ENCODE data around the gene ZBTB12. TPM values are rescaled to one million over a fixed set of nuclear protein-coding genes. Genes with fewer than 3 reads are reported as not detected.

Gene ZBTB12
- total and polyA plus RNA-seq, 9 of the 15 experiments (the other 6 are each of a cell fraction or from before 2014, with no cell fraction given) = 0.03 to 12.4 (median 5.8) TPM; not detected in 1

DNA sequence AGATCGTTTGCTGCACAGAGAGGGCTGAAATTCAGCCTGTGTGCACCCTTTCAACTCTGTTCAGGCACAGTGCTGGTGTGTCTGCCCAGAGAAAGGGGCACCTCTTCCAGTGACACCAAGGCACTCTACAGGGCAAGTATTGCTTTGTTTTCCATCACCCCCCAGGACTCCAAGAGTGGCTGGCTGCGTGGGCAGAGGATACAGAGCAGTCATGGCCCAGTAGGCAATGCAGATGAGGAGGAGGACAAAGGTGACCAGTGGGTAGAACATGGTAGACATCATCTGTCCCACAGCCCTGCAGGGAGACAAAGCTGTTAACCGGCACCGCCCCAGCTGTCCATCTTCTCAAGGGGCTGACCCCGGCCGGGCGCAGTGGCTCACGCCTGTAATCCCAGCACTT lies 32.5 kb downstream of the ZBTB12 start:
- ChIA-PET CTCF (ENCODE audit: low intra/inter-chr PET ratio) (no interaction called here), POLR2A (interaction anchor here (0.6 kb wide), 1 partner anchor 17 kb away, joined by 3 read pairs; no protein-coding TSS in a partner anchor)
- DNase-seq (ENCODE audit: extremely low read depth in 1 of 4, low spot score in 3 of 4) (no peak), ATAC-seq (no peak), FAIRE-seq (no peak)
- intact Hi-C loops (cut with micrococcal nuclease) = no loop called here
- H3K4me2 ChIP-seq (ENCODE audit: insufficient read depth, low read length) = no peak overlapping the region
- H3K9me1 ChIP-seq (ENCODE audit: control insufficient read depth, insufficient read depth, low read length) = no peaks in the 10 kb centered on the region
- H3K79me2 ChIP-seq (ENCODE audit: control insufficient read depth, insufficient read depth, low read length) = peaks cover 12% of the 10 kb centered on the region
- no peak overlapping the region for H3K4me3 ChIP-seq
- H3K9me3 ChIP-seq (replicated peaks; ENCODE audit: control insufficient read depth, insufficient read depth, low read depth, low read length) = no peaks in the 10 kb centered on the region
- no TSS peak for BruUV-seq (replicated peaks)
- no peak overlapping the region for H3K27ac ChIP-seq (ENCODE audit: extremely low read depth, low read depth, low read length)
- H3K36me3 ChIP-seq (ENCODE audit: control insufficient read depth, insufficient read depth, low read length) = peaks cover 13% of the 10 kb centered on the region; the same call in 1 of the 3 replicates
- peaks cover 4 to 34% of the 10 kb centered on the region in 2 experiments; a peak in 4 of 5 replicates for H3K4me1 ChIP-seq (replicated peaks in 1 of 2; ENCODE audit: control insufficient read depth in 2 of 2, insufficient read depth in 2 of 2, low read length in 2 of 2)
- TF ChIP-seq, protein P1, sequence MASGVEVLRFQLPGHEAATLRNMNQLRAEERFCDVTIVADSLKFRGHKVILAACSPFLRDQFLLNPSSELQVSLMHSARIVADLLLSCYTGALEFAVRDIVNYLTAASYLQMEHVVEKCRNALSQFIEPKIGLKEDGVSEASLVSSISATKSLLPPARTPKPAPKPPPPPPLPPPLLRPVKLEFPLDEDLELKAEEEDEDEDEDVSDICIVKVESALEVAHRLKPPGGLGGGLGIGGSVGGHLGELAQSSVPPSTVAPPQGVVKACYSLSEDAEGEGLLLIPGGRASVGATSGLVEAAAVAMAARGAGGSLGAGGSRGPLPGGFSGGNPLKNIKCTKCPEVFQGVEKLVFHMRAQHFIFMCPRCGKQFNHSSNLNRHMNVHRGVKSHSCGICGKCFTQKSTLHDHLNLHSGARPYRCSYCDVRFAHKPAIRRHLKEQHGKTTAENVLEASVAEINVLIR (CRISPR knock-in tag; IDR thresholded peaks at IDR 0.05) = no peak
- TF ChIP-seq, protein P2, sequence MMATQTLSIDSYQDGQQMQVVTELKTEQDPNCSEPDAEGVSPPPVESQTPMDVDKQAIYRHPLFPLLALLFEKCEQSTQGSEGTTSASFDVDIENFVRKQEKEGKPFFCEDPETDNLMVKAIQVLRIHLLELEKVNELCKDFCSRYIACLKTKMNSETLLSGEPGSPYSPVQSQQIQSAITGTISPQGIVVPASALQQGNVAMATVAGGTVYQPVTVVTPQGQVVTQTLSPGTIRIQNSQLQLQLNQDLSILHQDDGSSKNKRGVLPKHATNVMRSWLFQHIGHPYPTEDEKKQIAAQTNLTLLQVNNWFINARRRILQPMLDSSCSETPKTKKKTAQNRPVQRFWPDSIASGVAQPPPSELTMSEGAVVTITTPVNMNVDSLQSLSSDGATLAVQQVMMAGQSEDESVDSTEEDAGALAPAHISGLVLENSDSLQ (IDR thresholded peaks at IDR 0.05) = peak; percentile 34; the same call in 1 of the 2 replicates
- TF ChIP-seq EGR1 (conservative IDR thresholded peaks at IDR 0.05) = 0 out of 2 replicates have a peak, but pooled peaks have one; percentile 10
- TF ChIP-seq L3MBTL2 (IDR thresholded peaks at IDR 0.05) = no peak
- TF ChIP-seq NCOA1 (IDR thresholded peaks at IDR 0.05; ENCODE audit: low read depth) = no peak
- no peak for TF ChIP-seq CBFA2T3 (IDR thresholded peaks at IDR 0.05)
- TF ChIP-seq, protein P3, sequence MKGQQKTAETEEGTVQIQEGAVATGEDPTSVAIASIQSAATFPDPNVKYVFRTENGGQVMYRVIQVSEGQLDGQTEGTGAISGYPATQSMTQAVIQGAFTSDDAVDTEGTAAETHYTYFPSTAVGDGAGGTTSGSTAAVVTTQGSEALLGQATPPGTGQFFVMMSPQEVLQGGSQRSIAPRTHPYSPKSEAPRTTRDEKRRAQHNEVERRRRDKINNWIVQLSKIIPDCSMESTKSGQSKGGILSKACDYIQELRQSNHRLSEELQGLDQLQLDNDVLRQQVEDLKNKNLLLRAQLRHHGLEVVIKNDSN (CRISPR knock-in tag; IDR thresholded peaks at IDR 0.05) = no peak
- in situ Hi-C loops (cut with MboI) = no loop called here
- peak overlapping the region in 1 of 2 experiments; percentile 24; a peak in 1 of 4 replicates for H3K9ac ChIP-seq (ENCODE audit: insufficient read depth in 1 of 2, low read depth in 2 of 2, low read length in 2 of 2)
- H4K20me1 ChIP-seq (replicated peaks; ENCODE audit: control insufficient read depth, insufficient read depth, low read length) = no peaks in the 10 kb centered on the region
- WGBS (ENCODE audit: insufficient coverage, low coverage, missing lambda C conversion rate) = 38% methylated on average over 8 of the region's 8 CpGs
- H3K27me3 ChIP-seq (ENCODE audit: control insufficient read depth in 2 of 2, insufficient read depth in 2 of 2, low read length in 2 of 2) = peaks cover 0 to 4% of the 10 kb centered on the region in 2 experiments; a peak in 2 of 5 replicates
- no peak overlapping the region for H2AFZ ChIP-seq (ENCODE audit: low read depth, low read length)
